ENCODE data around the gene PCDHGA11.
A peak's percentile ranks its signal among the peaks of the same experiment; 100 is the strongest.
"Not testable (repeated sequence)": the region's sequence is repeated elsewhere in the genome, so short reads cannot be mapped to it uniquely, and the experiment has no call there.

PCDHGA11 gene

GRCh38 chr5:141399555-141400258 is 21.1 kb upstream of the PCDHGA11 start:
- Histone ChIP-seq H3K4me2 (ENCODE audit: low read length) (no peak overlapping the region), H3K36me3 (ENCODE audit: control insufficient read depth in 1 of 2, insufficient read depth in 2 of 2, low read length in 2 of 2) (peaks cover 3 to 15% of the 10 kb centered on the region in 2 experiments), H3K4ac (ENCODE audit: low read depth, low read length) (no peak overlapping the region), H4K91ac (ENCODE audit: low read depth, low read length) (no peak overlapping the region), H2BK5ac (ENCODE audit: low read depth, low read length, poor library complexity) (no peak overlapping the region), H3K9me3 (ENCODE audit: insufficient read depth, low read depth, low read length) (peaks cover 30% of the 10 kb centered on the region), H3K23ac (ENCODE audit: low read length) (no peak overlapping the region), H3K27me3 (ENCODE audit: insufficient read depth, low read length) (no peaks in the 10 kb centered on the region), H4K8ac (ENCODE audit: low read depth, low read length) (no peak overlapping the region), H4K12ac (ENCODE audit: low read depth, low read length) (no peak overlapping the region), H2BK120ac (ENCODE audit: insufficient read depth, low read length, poor library complexity) (no peak overlapping the region), H3K27ac (ENCODE audit: low read depth, low read length) (no peak overlapping the region), H3K4me1 (ENCODE audit: control insufficient read depth in 1 of 2, insufficient read depth in 2 of 2, low read length in 2 of 2) (no peaks in the 10 kb centered on the region), H3K4me3 (ENCODE audit: low read depth, low read length) (no peak overlapping the region), H3K18ac (ENCODE audit: low read length) (no peak overlapping the region), H3K9ac (ENCODE audit: low read length) (no peak overlapping the region), H3K79me1 (ENCODE audit: low read length) (no peaks in the 10 kb centered on the region), H2BK12ac (ENCODE audit: low read length) (no peak overlapping the region), H3K79me2 (ENCODE audit: control insufficient read depth, insufficient read depth, low read length, poor library complexity) (no peaks in the 10 kb centered on the region), H3K14ac (ENCODE audit: low read length) (no peak overlapping the region), H2AFZ (ENCODE audit: insufficient read depth, low read length, poor library complexity) (no peak overlapping the region), H2AK5ac (ENCODE audit: low read length) (no peak overlapping the region)
- DNase-seq, result no peak
- WGBS (ENCODE audit: extremely low coverage, insufficient coverage, insufficient read length), result no CpG with 5 or more reads among the region's 61 CpGs

- H3K9ac ChIP-seq (ENCODE audit: low read length), result peak within 1 kb of the TSS; percentile 40
- no peak within 1 kb of the TSS for H3K27ac ChIP-seq (ENCODE audit: low read depth, low read length)
- no peaks in the 10 kb centered on the region for H3K4me1 ChIP-seq (ENCODE audit: control insufficient read depth in 1 of 2, insufficient read depth in 2 of 2, low read length in 2 of 2)
- H3K23ac ChIP-seq (ENCODE audit: low read length), result no peak within 1 kb of the TSS
- peaks cover 31% of the 10 kb centered on the region for H3K9me3 ChIP-seq (ENCODE audit: insufficient read depth, low read depth, low read length)
- no peak within 1 kb of the TSS for H3K4me3 ChIP-seq (ENCODE audit: low read depth, low read length)
- H3K27me3 ChIP-seq (ENCODE audit: insufficient read depth, low read length), result no peaks in the 10 kb centered on the region
- no CpG with 5 or more reads among the region's 27 CpGs for WGBS (ENCODE audit: extremely low coverage, insufficient coverage, insufficient read length)
- H3K79me1 ChIP-seq (ENCODE audit: low read length), result no peaks in the 10 kb centered on the region
- H2BK5ac ChIP-seq (ENCODE audit: low read depth, low read length, poor library complexity), result no peak within 1 kb of the TSS
- H3K4ac ChIP-seq (ENCODE audit: low read depth, low read length), result no peak within 1 kb of the TSS
- no peaks in the 10 kb centered on the region for H3K79me2 ChIP-seq (ENCODE audit: control insufficient read depth, insufficient read depth, low read length, poor library complexity)
- H2BK120ac ChIP-seq (ENCODE audit: insufficient read depth, low read length, poor library complexity), result no peak within 1 kb of the TSS
- H4K91ac ChIP-seq (ENCODE audit: low read depth, low read length), result no peak within 1 kb of the TSS
- no peak within 1 kb of the TSS for H2BK12ac ChIP-seq (ENCODE audit: low read length)
- H4K8ac ChIP-seq (ENCODE audit: low read depth, low read length), result no peak within 1 kb of the TSS
- H3K36me3 ChIP-seq (ENCODE audit: control insufficient read depth in 1 of 2, insufficient read depth in 2 of 2, low read length in 2 of 2), result peaks cover 3 to 13% of the 10 kb centered on the region in 2 experiments
- H4K12ac ChIP-seq (ENCODE audit: low read depth, low read length), result no peak within 1 kb of the TSS
- H2AFZ ChIP-seq (ENCODE audit: insufficient read depth, low read length, poor library complexity), result no peak within 1 kb of the TSS
- H3K14ac ChIP-seq (ENCODE audit: low read length), result no peak within 1 kb of the TSS
- no peak within 1 kb of the TSS for H2AK5ac ChIP-seq (ENCODE audit: low read length)
- no peak within 1 kb of the TSS for H3K18ac ChIP-seq (ENCODE audit: low read length)
- H3K4me2 ChIP-seq (ENCODE audit: low read length), result no peak within 1 kb of the TSS
- peak in 1 of 2 donors; percentile 25 for DNase-seq
Measured at GRCh38 chr5:141402553-141403243, 18.2 kb upstream of the PCDHGA11 start, which contains the start of gene PCDHGA9. Gene PCDHGA9 (plus strand): TSS chr5:141402778. CDS start chr5:141402953, 175 bp downstream.

- H4K91ac ChIP-seq (ENCODE audit: low read depth, low read length), result no peak overlapping the region
- H2BK120ac ChIP-seq (ENCODE audit: insufficient read depth, low read length, poor library complexity), result no peak overlapping the region
- H3K36me3 ChIP-seq (ENCODE audit: control insufficient read depth in 1 of 2, insufficient read depth in 2 of 2, low read length in 2 of 2), result peaks cover 3 to 11% of the 10 kb centered on the region in 2 experiments
- no CpG with 5 or more reads among the region's 22 CpGs for WGBS (ENCODE audit: extremely low coverage, insufficient coverage, insufficient read length)
- H3K23ac ChIP-seq (ENCODE audit: low read length), result no peak overlapping the region
- H3K79me1 ChIP-seq (ENCODE audit: low read length), result no peaks in the 10 kb centered on the region
- no peak overlapping the region for H3K4me3 ChIP-seq (ENCODE audit: low read depth, low read length)
- H3K14ac ChIP-seq (ENCODE audit: low read length), result no peak overlapping the region
- no peak overlapping the region for H3K18ac ChIP-seq (ENCODE audit: low read length)
- H4K12ac ChIP-seq (ENCODE audit: low read depth, low read length), result no peak overlapping the region
- H3K9me3 ChIP-seq (ENCODE audit: insufficient read depth, low read depth, low read length), result peaks cover 31% of the 10 kb centered on the region
- H2BK5ac ChIP-seq (ENCODE audit: low read depth, low read length, poor library complexity), result no peak overlapping the region
- no peaks in the 10 kb centered on the region for H3K4me1 ChIP-seq (ENCODE audit: control insufficient read depth in 1 of 2, insufficient read depth in 2 of 2, low read length in 2 of 2)
- no peak overlapping the region for H2AK5ac ChIP-seq (ENCODE audit: low read length)
- no peak overlapping the region for H2AFZ ChIP-seq (ENCODE audit: insufficient read depth, low read length, poor library complexity)
- no peak overlapping the region for H3K27ac ChIP-seq (ENCODE audit: low read depth, low read length)
- DNase-seq, result no peak
- H4K8ac ChIP-seq (ENCODE audit: low read depth, low read length), result no peak overlapping the region
- H3K4me2 ChIP-seq (ENCODE audit: low read length), result no peak overlapping the region
- H2BK12ac ChIP-seq (ENCODE audit: low read length), result no peak overlapping the region
- H3K9ac ChIP-seq (ENCODE audit: low read length), result no peak overlapping the region
- no peaks in the 10 kb centered on the region for H3K27me3 ChIP-seq (ENCODE audit: insufficient read depth, low read length)
- no peak overlapping the region for H3K4ac ChIP-seq (ENCODE audit: low read depth, low read length)
- no peaks in the 10 kb centered on the region for H3K79me2 ChIP-seq (ENCODE audit: control insufficient read depth, insufficient read depth, low read length, poor library complexity)
Measured at GRCh38 chr5:141403387-141403786, 17.5 kb upstream of the PCDHGA11 start.

GRCh38 chr5:141407790-141408505 is 12.9 kb upstream of the PCDHGA11 start, which contains the start of gene PCDHGB6:
Gene PCDHGB6 (plus strand): TSS chr5:141408021. CDS start chr5:141408203, 182 bp downstream.
- H3K27me3 ChIP-seq (ENCODE audit: insufficient read depth, low read length), result not testable (repeated sequence)
- no CpG with 5 or more reads among the region's 51 CpGs for WGBS (ENCODE audit: extremely low coverage, insufficient coverage, insufficient read length)

More at GRCh38 chr5:141407790-141408505, 12.9 kb upstream of the PCDHGA11 start, which contains the start of gene PCDHGB6:
- H3K14ac ChIP-seq (ENCODE audit: low read length); H2BK120ac ChIP-seq (ENCODE audit: insufficient read depth, low read length, poor library complexity); H3K79me2 ChIP-seq (ENCODE audit: control insufficient read depth, insufficient read depth, low read length, poor library complexity); H3K79me1 ChIP-seq (ENCODE audit: low read length); H3K18ac ChIP-seq (ENCODE audit: low read length); H3K27ac ChIP-seq (ENCODE audit: low read depth, low read length); H3K36me3 ChIP-seq (ENCODE audit: control insufficient read depth in 1 of 2, insufficient read depth in 2 of 2, low read length in 2 of 2); H2BK5ac ChIP-seq (ENCODE audit: low read depth, low read length, poor library complexity); H3K9ac ChIP-seq (ENCODE audit: low read length); H2AK5ac ChIP-seq (ENCODE audit: low read length); H2BK12ac ChIP-seq (ENCODE audit: low read length); H3K23ac ChIP-seq (ENCODE audit: low read length); H4K8ac ChIP-seq (ENCODE audit: low read depth, low read length); H3K4me1 ChIP-seq (ENCODE audit: control insufficient read depth in 1 of 2, insufficient read depth in 2 of 2, low read length in 2 of 2); H4K12ac ChIP-seq (ENCODE audit: low read depth, low read length); H3K4ac ChIP-seq (ENCODE audit: low read depth, low read length): not testable (repeated sequence)
- peak within 1 kb of the TSS; percentile 51 for H4K91ac ChIP-seq (ENCODE audit: low read depth, low read length)
- H2AFZ ChIP-seq (ENCODE audit: insufficient read depth, low read length, poor library complexity), result peak within 1 kb of the TSS; percentile 92
- H3K4me2 ChIP-seq (ENCODE audit: low read length), result peak within 1 kb of the TSS; percentile 80
- peak within 1 kb of the TSS; percentile 75 for H3K4me3 ChIP-seq (ENCODE audit: low read depth, low read length)
- DNase-seq, result peak in 1 of 2 donors; percentile 36
- peaks cover 26% of the 10 kb centered on the region for H3K9me3 ChIP-seq (ENCODE audit: insufficient read depth, low read depth, low read length)
